H1 (cell line): ENCODE results near the gene FOXC1. TPM values are rescaled to one million over a fixed set of nuclear protein-coding genes. Genes with fewer than 3 reads are reported as not detected.

ENCODE experiments used
- BRCA1 ChIP-seq: IDR thresholded peaks from 2 replicates; pipeline ENCODE4 v1.6.1; 2012; ENCODE audit warnings: low read depth, low read length, improper control_type of control experiment
- NANOG ChIP-seq: IDR thresholded peaks from 2 replicates; pipeline ENCODE4 v1.6.1; 2011; ENCODE audit warnings: low read length, low read depth, mild to moderate bottlenecking, inconsistent platforms; ENCODE audit not compliant: insufficient read depth, poor library complexity, severe bottlenecking
- TAF1 ChIP-seq: IDR thresholded peaks from 2 replicates; pipeline ENCODE4 v1.6.1; 2011; ENCODE audit warnings: mild to moderate bottlenecking, low read depth, low read length
- TCF12 ChIP-seq: IDR thresholded peaks from 2 replicates; pipeline ENCODE4 v1.6.1; 2011; ENCODE audit warnings: low read depth, mild to moderate bottlenecking, low read length
- polyA plus RNA-seq, 7 experiments: library from polyadenylated mRNA; depleted of rRNA in 3 of 7; stranded (reverse) in 5 of 7; unstranded in 2 of 7; fragments of >200 nt in 5 of 7; fragments of 200-250 nt in 2 of 7; gene quantifications; 1 replicate in 5 of 7; 2 replicates in 1 of 7; 4 replicates in 1 of 7; pipeline versions ENCODE4 v1.2.1 to v1.2.3, GENCODE V29; 2011 to 2013; ENCODE audit warnings: missing spikeins in 2 of 7, mixed read lengths in 2 of 7
- total RNA-seq: library from RNA; stranded (reverse); fragmentation: NEBNext Ultra II Directional; extraction: Animal tissue kit (Norgen Biotek cat#: 25700); gene quantifications from 2 replicates; pipeline ENCODE4 v1.2.1, GENCODE V29; 2021
- TF ChIP-seq, protein P1 (sequence below): IDR thresholded peaks from 2 replicates; pipeline ENCODE4 v1.6.1; 2012; ENCODE audit warnings: low read length, inconsistent platforms

FOXC1 gene
- total and polyA plus RNA-seq, 2 of the 8 experiments (the other 6 are each of a cell fraction or from before 2014, with no cell fraction given) = 0.22 TPM; not detected in 1

DNA sequence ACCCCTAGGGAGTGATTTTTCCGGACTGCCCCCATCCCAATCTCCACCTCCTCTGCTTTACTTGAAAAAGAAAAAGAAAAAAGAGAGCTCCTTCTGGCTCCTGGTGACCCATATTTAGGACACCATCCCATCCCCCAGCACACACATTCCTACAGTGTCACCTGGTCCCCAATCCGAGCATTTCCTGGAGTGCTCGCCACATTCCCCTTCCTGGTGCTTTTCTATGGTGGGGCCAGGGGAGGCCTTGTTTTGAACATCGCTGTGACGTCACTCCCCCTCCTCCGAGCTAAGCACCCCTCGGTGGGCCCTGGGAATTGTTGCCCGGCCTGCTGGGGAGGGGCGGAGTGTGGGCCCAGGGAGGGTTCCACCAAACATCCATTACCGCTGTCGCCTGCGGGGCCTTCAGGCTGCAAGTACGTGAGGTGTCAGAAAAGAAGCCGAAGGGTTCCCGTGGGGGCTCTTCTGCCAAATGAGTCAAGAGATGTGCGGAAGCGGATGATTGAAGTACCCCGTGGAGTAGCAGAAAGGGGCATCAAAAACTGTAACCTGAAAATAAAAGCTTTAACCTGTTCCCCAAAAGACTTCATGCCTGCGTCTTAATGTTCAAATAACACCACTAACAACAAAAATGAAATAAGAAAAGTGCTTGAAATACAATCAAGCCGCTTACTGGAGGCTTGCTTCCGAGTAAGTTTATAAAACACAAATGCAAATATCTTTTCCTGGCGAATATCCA is 2.8 kb upstream of the FOXC1 start (continued):
- TF ChIP-seq, protein P1, sequence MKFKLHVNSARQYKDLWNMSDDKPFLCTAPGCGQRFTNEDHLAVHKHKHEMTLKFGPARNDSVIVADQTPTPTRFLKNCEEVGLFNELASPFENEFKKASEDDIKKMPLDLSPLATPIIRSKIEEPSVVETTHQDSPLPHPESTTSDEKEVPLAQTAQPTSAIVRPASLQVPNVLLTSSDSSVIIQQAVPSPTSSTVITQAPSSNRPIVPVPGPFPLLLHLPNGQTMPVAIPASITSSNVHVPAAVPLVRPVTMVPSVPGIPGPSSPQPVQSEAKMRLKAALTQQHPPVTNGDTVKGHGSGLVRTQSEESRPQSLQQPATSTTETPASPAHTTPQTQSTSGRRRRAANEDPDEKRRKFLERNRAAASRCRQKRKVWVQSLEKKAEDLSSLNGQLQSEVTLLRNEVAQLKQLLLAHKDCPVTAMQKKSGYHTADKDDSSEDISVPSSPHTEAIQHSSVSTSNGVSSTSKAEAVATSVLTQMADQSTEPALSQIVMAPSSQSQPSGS = no peak
- TF ChIP-seq TCF12 (no peak), TAF1 (0 out of 2 replicates have a peak, but pooled peaks have one; percentile 12), BRCA1 (no peak), NANOG (no peak)
- TF ChIP-seq, all 59 proteins: peak for 7
